Esophagus squamous epithelium (tissue), 4 donors: ENCODE results near the gene SERINC5.

ENCODE experiments used
- CTCF ChIP-seq, 6 experiments: fragments of 450-650 bp in 4 of 6; fragments of 200-600 bp in 2 of 6; sonication (generic) in 2 of 6; IDR thresholded peaks; one replicate each; pipeline ENCODE4 v1.5.1; 2016 to 2019; ENCODE audit warnings: antibody characterized with exemption in 6 of 6, mild to moderate bottlenecking in 4 of 6, moderate library complexity in 4 of 6
- POLR2A ChIP-seq, 4 donors: fragments of 450-650 bp; IDR thresholded peaks; one replicate each; pipeline ENCODE4 v1.6.1; 2017; ENCODE audit warnings: antibody characterized with exemption in 4 of 4, mild to moderate bottlenecking in 4 of 4, moderate library complexity in 3 of 4

- TF ChIP-seq CTCF (IDR thresholded peaks at IDR 0.05) (no peak), POLR2A (IDR thresholded peaks at IDR 0.05) (peak in 1 of 4 donors; percentile 27)
Observed at GRCh38 chr5:80141147-80141671, 114.6 kb downstream of the SERINC5 start.
